K562 (cell line): ENCODE results near the gene MCC.

Experiments
- BMI1 ChIP-seq: fragments of 150-350 bp; IDR thresholded peaks from 2 replicates; pipeline ENCODE4 v1.6.1; 2014; ENCODE audit warnings: low read length
- BRCA1 ChIP-seq, 2 experiments: fragments of 450-650 bp in 1 of 2; sonication (generic) in 1 of 2; formaldehyde crosslinking in 1 of 2; IDR thresholded peaks; 2 replicates each; pipeline versions ENCODE4 v1.5.0 to v1.6.1; 2017 to 2020; ENCODE audit warnings: mild to moderate bottlenecking in 1 of 2, missing genetic modification reagents in 1 of 2
- CREB1 ChIP-seq, 2 experiments: sonication (generic) in 1 of 2; formaldehyde crosslinking in 1 of 2; IDR thresholded peaks; 2 replicates each; pipeline versions ENCODE4 v1.6.1 to v1.8.0; 2012 to 2022; ENCODE audit warnings: inconsistent platforms in 1 of 2, mild to moderate bottlenecking in 1 of 2, missing genetic modification reagents in 1 of 2, moderate library complexity in 1 of 2
- YY1 ChIP-seq, 3 experiments: IDR thresholded peaks; 2 replicates each; pipeline ENCODE4 v1.6.1; 2011; ENCODE audit warnings: low read length in 2 of 3, mild to moderate bottlenecking in 2 of 3, moderate library complexity in 2 of 3, borderline replicate concordance in 1 of 3, control low read depth in 1 of 3, low read depth in 1 of 3; ENCODE audit not compliant: insufficient read depth in 3 of 3, insufficient replicate concordance in 2 of 3, control insufficient read depth in 1 of 3, insufficient read length in 1 of 3; ENCODE audit errors: extremely low read depth in 1 of 3
- ZFP36 ChIP-seq: fragments of 150-350 bp; IDR thresholded peaks from 2 replicates; pipeline ENCODE4 v1.6.1; 2018; ENCODE audit warnings: low read length, low read depth; ENCODE audit not compliant: partially characterized antibody
- TF ChIP-seq, protein P1 (sequence below), 3 experiments: IDR thresholded peaks in 2 of 3; conservative IDR thresholded peaks in 1 of 3; 2 replicates each; pipeline ENCODE4 v1.5.1; 2011 to 2012; ENCODE audit warnings: low read length in 3 of 3, mild to moderate bottlenecking in 3 of 3, control low read depth in 2 of 3, improper control_type of control experiment in 1 of 3, inconsistent platforms in 1 of 3, low read depth in 1 of 3, mixed read lengths in 1 of 3, moderate library complexity in 1 of 3; ENCODE audit not compliant: insufficient read depth in 2 of 3

DNA sequence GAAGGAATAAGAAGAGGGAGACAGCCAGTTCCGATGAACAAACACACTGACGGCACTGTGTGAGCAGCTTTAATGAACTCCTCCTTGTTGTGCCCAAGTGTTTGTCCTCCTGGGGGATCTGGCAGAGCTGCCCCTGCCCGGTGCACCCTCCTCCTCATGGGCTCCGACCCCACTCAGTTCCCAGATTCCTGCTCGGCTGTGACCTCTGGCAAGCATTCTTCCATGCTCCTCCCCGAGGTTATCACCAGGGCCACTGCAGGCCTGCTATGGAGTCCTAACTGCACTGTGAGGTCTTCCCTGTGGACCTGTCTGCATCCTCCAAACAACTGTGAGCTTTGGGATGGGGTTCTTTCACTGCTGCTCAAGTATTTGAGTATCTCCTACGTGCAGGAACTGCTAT lies 369.5 kb downstream of the MCC start:
- TF ChIP-seq CREB1 (IDR thresholded peaks at IDR 0.05) (no peak), CREB1 (CRISPR knock-in tag; IDR thresholded peaks at IDR 0.05) (no peak), BRCA1 (IDR thresholded peaks at IDR 0.05) (no peak), BRCA1 (CRISPR knock-in tag; IDR thresholded peaks at IDR 0.05) (no peak), ZFP36 (no peak), BMI1 (no peak), YY1 (IDR thresholded peaks at IDR 0.05; ENCODE audit: borderline replicate concordance in 1 of 3, control insufficient read depth in 1 of 3, extremely low read depth in 1 of 3, insufficient read depth in 3 of 3, insufficient read length in 1 of 3, insufficient replicate concordance in 2 of 3, low read depth in 1 of 3, low read length in 2 of 3) (no peak)
- TF ChIP-seq, protein P1, sequence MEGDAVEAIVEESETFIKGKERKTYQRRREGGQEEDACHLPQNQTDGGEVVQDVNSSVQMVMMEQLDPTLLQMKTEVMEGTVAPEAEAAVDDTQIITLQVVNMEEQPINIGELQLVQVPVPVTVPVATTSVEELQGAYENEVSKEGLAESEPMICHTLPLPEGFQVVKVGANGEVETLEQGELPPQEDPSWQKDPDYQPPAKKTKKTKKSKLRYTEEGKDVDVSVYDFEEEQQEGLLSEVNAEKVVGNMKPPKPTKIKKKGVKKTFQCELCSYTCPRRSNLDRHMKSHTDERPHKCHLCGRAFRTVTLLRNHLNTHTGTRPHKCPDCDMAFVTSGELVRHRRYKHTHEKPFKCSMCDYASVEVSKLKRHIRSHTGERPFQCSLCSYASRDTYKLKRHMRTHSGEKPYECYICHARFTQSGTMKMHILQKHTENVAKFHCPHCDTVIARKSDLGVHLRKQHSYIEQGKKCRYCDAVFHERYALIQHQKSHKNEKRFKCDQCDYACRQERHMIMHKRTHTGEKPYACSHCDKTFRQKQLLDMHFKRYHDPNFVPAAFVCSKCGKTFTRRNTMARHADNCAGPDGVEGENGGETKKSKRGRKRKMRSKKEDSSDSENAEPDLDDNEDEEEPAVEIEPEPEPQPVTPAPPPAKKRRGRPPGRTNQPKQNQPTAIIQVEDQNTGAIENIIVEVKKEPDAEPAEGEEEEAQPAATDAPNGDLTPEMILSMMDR (IDR thresholded peaks at IDR 0.05 in 2 of 3, conservative IDR thresholded peaks at IDR 0.05 in 1 of 3; ENCODE audit: insufficient read depth in 2 of 3, low read depth in 1 of 3, low read length in 3 of 3) = no peak
